ENCODE data around the gene LPGAT1.

Gene LPGAT1

DNA sequence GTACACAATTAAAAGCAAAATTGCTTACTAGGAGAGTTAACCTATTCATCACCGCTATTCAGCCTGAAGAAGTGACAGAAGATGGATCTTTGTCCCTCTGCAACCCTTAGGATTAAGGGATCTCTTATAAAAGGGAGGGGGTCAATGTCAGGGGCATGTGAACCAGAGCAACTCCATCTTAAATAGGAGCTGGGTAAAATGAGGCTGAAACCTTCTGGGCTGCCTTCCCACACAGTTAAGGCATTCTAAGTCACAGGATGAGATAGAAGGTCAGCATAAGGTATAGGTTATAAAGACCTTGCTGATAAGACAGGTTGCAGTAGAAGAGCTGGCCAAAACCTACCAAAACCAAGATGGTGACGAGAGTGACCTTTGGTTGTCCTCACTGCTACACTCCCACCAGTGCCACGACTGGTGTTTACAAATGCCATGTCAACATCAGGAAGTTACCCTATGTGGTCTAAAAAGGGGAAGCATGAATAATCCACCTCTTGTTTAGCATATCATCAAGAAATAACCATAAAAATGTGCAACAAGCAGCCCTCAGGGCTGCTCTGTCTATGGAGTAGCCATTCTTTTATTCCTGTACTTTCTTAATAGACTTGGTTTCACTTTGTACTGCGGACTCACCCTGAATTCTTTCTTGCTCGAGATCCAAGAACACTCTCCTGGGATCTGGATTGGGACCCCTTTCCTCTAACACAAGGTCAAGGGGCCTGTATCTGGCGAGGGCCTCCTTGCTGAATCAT lies 119.8 kb downstream of the LPGAT1 start:
- peaks cover 7% of the 10 kb centered on the region for H3K4me1 ChIP-seq (ENCODE audit: low read length)
- H3K36me3 ChIP-seq (replicated peaks; ENCODE audit: insufficient read depth, low read length): no peaks in the 10 kb centered on the region
- no peaks in the 10 kb centered on the region for H3K27me3 ChIP-seq (replicated peaks; ENCODE audit: insufficient read depth, low read length)
- H3K9me2 ChIP-seq (replicated peaks; ENCODE audit: insufficient read depth, low read length): no peaks in the 10 kb centered on the region
- H3K4me3 ChIP-seq (ENCODE audit: low read length): no peak overlapping the region
- H3K9ac ChIP-seq (ENCODE audit: low read length): no peak overlapping the region
- H3K79me2 ChIP-seq (ENCODE audit: low read length): no peaks in the 10 kb centered on the region
- no peak overlapping the region for H3K27ac ChIP-seq (ENCODE audit: low read length)
- no peak overlapping the region for H2AFZ ChIP-seq (ENCODE audit: low read length)
- DNase-seq: no peak
- H4K20me1 ChIP-seq (ENCODE audit: insufficient read depth, low read length): no peaks in the 10 kb centered on the region
- H3K4me2 ChIP-seq (ENCODE audit: low read depth, low read length): no peak overlapping the region
- no peaks in the 10 kb centered on the region for H3K9me3 ChIP-seq (replicated peaks; ENCODE audit: insufficient read depth, low read length)
- TF ChIP-seq EZH2phosphoT487 (IDR thresholded peaks at IDR 0.05; ENCODE audit: low read length) (no peak), EZH2 (optimal IDR thresholded peaks at IDR 0.05; ENCODE audit: low read depth, low read length) (no peak)
- TF ChIP-seq, protein P1, sequence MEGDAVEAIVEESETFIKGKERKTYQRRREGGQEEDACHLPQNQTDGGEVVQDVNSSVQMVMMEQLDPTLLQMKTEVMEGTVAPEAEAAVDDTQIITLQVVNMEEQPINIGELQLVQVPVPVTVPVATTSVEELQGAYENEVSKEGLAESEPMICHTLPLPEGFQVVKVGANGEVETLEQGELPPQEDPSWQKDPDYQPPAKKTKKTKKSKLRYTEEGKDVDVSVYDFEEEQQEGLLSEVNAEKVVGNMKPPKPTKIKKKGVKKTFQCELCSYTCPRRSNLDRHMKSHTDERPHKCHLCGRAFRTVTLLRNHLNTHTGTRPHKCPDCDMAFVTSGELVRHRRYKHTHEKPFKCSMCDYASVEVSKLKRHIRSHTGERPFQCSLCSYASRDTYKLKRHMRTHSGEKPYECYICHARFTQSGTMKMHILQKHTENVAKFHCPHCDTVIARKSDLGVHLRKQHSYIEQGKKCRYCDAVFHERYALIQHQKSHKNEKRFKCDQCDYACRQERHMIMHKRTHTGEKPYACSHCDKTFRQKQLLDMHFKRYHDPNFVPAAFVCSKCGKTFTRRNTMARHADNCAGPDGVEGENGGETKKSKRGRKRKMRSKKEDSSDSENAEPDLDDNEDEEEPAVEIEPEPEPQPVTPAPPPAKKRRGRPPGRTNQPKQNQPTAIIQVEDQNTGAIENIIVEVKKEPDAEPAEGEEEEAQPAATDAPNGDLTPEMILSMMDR (IDR thresholded peaks at IDR 0.05; ENCODE audit: low read length): no peak
- H3F3A ChIP-seq (ENCODE audit: insufficient read depth, low read length): no peaks in the 10 kb centered on the region

DNA sequence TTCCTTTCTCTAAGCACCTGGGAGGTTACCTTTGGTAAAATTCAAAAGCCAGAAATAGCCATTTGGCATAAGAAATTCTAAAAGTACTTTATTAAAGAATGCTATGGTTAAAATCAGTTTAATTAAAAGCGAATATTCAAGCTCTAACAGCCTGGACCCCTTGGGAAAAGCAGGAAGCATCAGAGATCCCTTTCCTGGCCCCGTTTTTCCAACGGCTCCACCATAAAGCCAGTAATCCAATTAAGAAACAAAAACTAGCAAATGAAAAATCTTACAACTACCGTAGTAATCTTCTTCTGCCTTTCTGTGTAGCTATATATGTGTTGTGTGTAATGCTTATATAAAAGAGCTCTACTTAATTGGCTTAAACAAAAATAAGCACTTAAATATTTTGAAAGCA lies 121.6 kb downstream of the LPGAT1 start:
- H3F3A ChIP-seq (ENCODE audit: insufficient read depth, low read length): no peaks in the 10 kb centered on the region
- no peaks in the 10 kb centered on the region for H3K27me3 ChIP-seq (replicated peaks; ENCODE audit: insufficient read depth, low read length)
- H2AFZ ChIP-seq (ENCODE audit: low read length): no peak overlapping the region
- H3K9me3 ChIP-seq (replicated peaks; ENCODE audit: insufficient read depth, low read length): no peaks in the 10 kb centered on the region
- H3K4me2 ChIP-seq (ENCODE audit: low read depth, low read length): no peak overlapping the region
- H3K4me3 ChIP-seq (ENCODE audit: low read length): no peak overlapping the region
- H3K9me2 ChIP-seq (replicated peaks; ENCODE audit: insufficient read depth, low read length): no peaks in the 10 kb centered on the region
- H3K36me3 ChIP-seq (replicated peaks; ENCODE audit: insufficient read depth, low read length): no peaks in the 10 kb centered on the region
- peaks cover 7% of the 10 kb centered on the region for H3K4me1 ChIP-seq (ENCODE audit: low read length)
- H3K79me2 ChIP-seq (ENCODE audit: low read length): no peaks in the 10 kb centered on the region
- no peak for TF ChIP-seq EZH2 (optimal IDR thresholded peaks at IDR 0.05; ENCODE audit: low read depth, low read length)
- TF ChIP-seq EZH2phosphoT487 (IDR thresholded peaks at IDR 0.05; ENCODE audit: low read length): no peak
- TF ChIP-seq, protein P1 (IDR thresholded peaks at IDR 0.05; ENCODE audit: low read length): no peak
- no peaks in the 10 kb centered on the region for H4K20me1 ChIP-seq (ENCODE audit: insufficient read depth, low read length)
- no peak for DNase-seq
- H3K27ac ChIP-seq (ENCODE audit: low read length): no peak overlapping the region
- H3K9ac ChIP-seq (ENCODE audit: low read length): no peak overlapping the region

DNA sequence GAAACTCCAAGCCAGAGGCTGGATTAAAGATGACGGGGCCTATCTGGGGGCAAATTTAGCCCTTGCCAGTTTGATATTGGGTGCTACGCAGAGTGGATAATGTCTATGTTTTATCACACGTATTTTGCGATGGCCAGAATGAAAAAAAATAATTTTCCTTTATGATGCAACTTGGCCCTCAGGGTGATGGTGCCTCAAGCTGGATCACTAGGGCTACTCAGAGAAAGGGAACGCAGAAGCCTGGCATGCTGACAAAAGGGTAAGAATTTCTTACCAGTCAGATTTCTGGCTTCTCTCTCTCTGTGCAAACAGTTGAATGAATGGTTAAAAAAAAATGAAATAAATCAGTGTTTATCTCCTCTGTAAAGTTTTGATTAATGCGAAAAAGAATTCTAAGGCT lies 122.6 kb downstream of the LPGAT1 start:
- H3K4me2 ChIP-seq (ENCODE audit: low read depth, low read length): no peak overlapping the region
- no peaks in the 10 kb centered on the region for H3K9me3 ChIP-seq (replicated peaks; ENCODE audit: insufficient read depth, low read length)
- H3K79me2 ChIP-seq (ENCODE audit: low read length): no peaks in the 10 kb centered on the region
- no peak for DNase-seq
- H3K27me3 ChIP-seq (replicated peaks; ENCODE audit: insufficient read depth, low read length): no peaks in the 10 kb centered on the region
- no peaks in the 10 kb centered on the region for H3K36me3 ChIP-seq (replicated peaks; ENCODE audit: insufficient read depth, low read length)
- no peak overlapping the region for H3K9ac ChIP-seq (ENCODE audit: low read length)
- no peaks in the 10 kb centered on the region for H4K20me1 ChIP-seq (ENCODE audit: insufficient read depth, low read length)
- TF ChIP-seq, protein P1 (IDR thresholded peaks at IDR 0.05; ENCODE audit: low read length): no peak
- TF ChIP-seq EZH2phosphoT487 (IDR thresholded peaks at IDR 0.05; ENCODE audit: low read length): no peak
- no peak for TF ChIP-seq EZH2 (optimal IDR thresholded peaks at IDR 0.05; ENCODE audit: low read depth, low read length)
- no peak overlapping the region for H3K4me3 ChIP-seq (ENCODE audit: low read length)
- no peak overlapping the region for H2AFZ ChIP-seq (ENCODE audit: low read length)
- no peaks in the 10 kb centered on the region for H3F3A ChIP-seq (ENCODE audit: insufficient read depth, low read length)
- peaks cover 7% of the 10 kb centered on the region for H3K4me1 ChIP-seq (ENCODE audit: low read length)
- no peaks in the 10 kb centered on the region for H3K9me2 ChIP-seq (replicated peaks; ENCODE audit: insufficient read depth, low read length)
- no peak overlapping the region for H3K27ac ChIP-seq (ENCODE audit: low read length)
